GM19023 (cell line): ENCODE results near the gene CTXN1.
A peak's percentile ranks its signal among the peaks of the same experiment; 100 is the strongest.
"Not testable (repeated sequence)": the region's sequence is repeated elsewhere in the genome, so short reads cannot be mapped to it uniquely, and the experiment has no call there.

Source experiments
- ATAC-seq: cut with Tn5 transposase; IDR thresholded peaks from one replicate; pipeline ENCODE4 v1.9.1; 2021; ENCODE audit warnings: mild to moderate bottlenecking, moderate library complexity; ENCODE audit not compliant: unreplicated experiment

The CTXN1 gene

GRCh38 chr19:7947939-7948338, 22.0 kb upstream of the CTXN1 start:
- ATAC-seq, result no peak

DNA sequence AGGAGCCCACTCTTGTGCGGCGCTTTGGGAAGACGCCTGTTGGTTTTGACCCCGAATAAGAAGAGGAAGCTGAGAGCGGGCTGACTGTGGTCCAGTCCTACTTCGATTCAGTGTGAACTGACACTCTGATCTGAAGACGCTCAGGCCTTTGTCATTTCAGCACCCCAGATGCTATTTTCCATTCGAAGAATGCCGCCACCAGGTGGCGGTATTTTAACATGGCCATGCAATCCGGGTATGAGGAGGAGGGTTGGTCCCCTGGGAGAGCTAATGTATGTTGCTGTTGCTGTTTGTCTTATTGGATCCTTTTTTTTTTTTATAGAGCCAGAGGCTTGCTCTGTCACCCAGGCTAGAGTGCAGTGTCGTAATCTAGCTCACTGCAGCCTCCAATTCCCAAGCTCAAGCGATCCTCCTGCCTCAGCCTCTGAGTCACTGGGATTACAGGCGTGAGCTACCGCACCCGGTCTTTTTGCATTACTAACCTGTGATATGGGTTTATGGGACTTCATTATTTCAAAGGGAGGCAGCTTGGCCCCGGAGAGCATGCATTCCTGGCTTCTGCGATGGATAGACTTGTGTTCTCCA, 18.3 kb upstream of the CTXN1 start:
- ATAC-seq, result peak; percentile 33

DNA sequence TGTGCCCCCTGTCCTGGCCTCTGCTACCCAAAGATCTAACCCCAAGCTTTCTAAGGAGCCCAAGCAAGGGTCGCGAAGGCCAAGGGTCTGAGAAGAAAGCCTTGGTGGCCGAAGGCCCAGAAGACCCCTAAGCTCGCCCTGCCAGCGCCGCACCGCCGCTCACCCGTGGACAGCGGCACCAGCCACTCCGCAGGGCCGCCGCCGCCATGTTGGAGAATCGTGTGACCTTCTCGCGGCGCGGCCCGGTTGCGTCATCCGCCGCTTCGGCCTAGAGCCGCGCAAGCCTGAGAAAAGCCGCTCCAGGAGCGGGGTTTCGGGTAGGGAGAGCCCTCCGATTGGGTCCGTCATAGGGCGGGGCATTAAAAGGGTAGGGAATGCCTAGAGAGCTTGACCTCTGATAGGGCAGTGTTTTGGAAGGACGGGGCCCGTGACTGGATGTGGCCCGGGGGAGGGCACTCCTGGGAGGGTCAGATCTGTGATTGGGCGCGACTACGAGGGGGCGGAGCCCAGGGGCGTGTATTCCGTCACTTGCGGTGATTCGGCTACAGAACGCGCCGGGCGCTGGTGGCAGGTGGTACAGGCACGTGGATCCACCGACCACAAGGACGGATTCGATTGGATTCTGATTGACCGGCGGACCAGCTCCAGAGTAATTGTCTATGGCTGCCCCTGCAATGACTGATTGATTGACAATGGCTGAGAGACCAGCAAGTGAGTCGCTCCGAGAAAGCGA, 17.7 kb upstream of the CTXN1 start, which contains the start of gene TIMM44:
Gene TIMM44, minus strand, starts transcription at position 223 of the 733 bp plus-strand sequence. Its CDS starts 15 bp downstream, at position 208.
- peak; percentile 96 for ATAC-seq

GRCh38 chr19:7942981-7943443, 17.1 kb upstream of the CTXN1 start:
- no peak for ATAC-seq

DNA sequence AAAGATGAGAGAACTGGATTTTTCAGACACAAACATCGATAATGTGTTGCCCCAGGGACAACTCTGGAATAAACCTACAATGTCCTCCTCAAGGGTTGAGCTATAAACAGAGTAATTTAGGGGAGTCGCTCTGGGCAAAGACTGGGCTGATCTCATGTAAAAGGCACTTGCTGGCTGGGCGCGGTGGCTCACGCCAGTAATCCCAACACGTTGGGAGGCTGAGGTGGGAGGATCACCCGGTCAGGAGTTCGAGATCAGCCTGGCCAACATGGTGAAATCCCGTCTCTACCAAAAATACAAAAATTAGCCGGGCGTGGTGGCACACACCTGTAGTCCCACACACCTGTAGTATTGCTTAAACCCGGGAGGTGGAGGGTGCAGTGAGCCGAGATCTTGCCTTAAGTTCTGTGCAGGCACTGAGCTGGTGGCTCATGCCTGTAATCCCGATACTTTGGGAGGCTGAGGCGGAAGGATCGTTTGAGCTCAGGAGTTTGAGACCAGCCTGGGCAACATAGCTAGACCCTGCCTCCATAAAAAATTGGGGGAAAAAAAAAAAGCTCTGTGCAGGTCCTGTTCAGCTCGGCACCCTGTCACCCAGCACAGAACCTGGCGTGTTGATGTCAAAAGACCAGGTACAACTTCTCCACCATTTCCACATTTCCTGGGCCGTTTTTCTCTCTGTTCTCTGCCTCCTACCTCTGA, 16.1 kb upstream of the CTXN1 start:
- ATAC-seq, result no peak

- no peak for ATAC-seq
These were observed 14.9 kb upstream of the CTXN1 start for GRCh38 chr19:7940841-7941240.

DNA sequence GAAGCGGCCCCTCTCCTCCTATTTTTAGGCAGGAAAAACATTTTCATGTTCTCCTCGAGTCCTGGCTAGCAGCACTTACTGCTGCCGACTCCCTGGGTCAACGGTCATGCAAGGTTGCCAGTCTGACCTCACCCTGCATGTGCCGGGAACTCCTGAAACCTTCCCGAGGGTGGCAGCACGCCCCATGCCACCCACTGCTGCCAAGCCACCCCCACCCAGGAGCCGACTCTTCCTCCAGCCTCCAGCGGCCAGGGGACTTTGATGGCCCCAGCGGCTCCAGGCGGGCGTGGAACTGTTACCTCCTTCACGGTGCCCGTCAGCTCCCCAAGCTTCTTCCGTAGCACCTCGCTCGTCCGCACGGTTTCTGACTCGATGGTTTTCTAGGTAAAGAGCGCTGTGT, 8.8 kb upstream of the CTXN1 start:
- ATAC-seq, result no peak

- no peak for ATAC-seq
These were observed 8.1 kb upstream of the CTXN1 start for GRCh38 chr19:7933828-7934725.

DNA sequence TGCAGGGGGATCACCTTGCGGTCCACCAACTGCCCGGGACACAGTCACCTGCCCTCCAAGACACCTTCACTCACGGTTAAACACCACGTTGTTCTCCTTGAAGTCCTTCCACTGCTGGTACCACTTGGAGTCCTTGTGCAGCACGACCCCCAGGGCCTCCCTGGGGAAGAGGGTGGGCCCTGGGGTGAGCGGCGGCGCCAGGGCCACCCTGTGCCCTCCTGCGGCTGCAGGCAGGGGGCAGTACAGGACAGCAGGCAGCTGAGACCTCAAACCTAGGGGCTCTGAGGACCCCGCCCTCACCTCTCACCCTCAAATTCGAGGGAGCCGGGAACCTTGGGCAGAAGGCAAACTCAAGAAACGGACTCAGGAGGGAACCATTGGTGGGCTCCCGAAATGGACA, 7.5 kb upstream of the CTXN1 start:
- no peak for ATAC-seq

- ATAC-seq, result no peak
These were observed 7.0 kb upstream of the CTXN1 start for GRCh38 chr19:7932930-7933300.

- ATAC-seq, result no peak
These were observed 6.5 kb upstream of the CTXN1 start for GRCh38 chr19:7932276-7932929.

GRCh38 chr19:7931221-7932061, 5.5 kb upstream of the CTXN1 start:
- no peak for ATAC-seq

GRCh38 chr19:7930765-7931164, 4.8 kb upstream of the CTXN1 start:
- ATAC-seq, result no peak

DNA sequence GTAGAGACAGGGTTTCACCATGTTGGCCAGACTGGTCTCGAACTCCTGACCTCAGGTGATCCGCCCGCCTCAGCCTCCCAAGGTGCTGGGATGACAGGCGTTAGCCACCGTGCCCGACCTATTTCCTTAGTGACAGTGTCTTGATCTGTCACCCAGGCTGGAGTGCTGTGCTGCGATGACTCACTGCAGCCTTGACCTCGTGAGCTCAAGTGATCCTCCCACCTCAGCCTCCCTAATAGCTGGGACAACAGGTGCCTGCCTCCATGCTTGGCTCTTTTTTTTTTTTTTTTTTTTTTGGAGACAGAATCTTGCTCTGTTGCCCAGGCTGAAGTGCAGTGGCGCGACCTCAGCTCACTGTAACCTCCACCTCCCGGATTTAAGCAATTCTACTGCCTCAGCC, 4.1 kb upstream of the CTXN1 start:
- ATAC-seq, result not testable (repeated sequence)

- no peak for ATAC-seq
These were observed 3.1 kb upstream of the CTXN1 start for GRCh38 chr19:7928741-7929701.

DNA sequence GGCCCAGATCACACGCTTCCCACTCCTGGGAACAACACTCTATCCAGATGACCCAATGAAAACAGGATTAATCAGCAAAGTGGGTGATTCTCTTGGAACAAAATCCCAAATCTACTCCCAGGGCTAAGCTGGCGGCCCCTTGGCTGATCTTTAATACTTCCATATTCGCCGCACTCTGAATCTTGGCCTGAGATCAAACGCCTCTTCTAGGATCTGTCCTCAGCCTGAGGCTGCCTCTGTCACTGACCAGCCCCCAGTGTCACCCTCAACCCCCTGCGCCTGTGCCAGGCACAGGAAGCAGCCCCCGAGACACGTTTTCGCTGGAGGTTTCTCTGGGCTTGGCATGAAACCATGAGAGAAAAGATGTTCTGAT, 2.4 kb upstream of the CTXN1 start:
- no peak for ATAC-seq

DNA sequence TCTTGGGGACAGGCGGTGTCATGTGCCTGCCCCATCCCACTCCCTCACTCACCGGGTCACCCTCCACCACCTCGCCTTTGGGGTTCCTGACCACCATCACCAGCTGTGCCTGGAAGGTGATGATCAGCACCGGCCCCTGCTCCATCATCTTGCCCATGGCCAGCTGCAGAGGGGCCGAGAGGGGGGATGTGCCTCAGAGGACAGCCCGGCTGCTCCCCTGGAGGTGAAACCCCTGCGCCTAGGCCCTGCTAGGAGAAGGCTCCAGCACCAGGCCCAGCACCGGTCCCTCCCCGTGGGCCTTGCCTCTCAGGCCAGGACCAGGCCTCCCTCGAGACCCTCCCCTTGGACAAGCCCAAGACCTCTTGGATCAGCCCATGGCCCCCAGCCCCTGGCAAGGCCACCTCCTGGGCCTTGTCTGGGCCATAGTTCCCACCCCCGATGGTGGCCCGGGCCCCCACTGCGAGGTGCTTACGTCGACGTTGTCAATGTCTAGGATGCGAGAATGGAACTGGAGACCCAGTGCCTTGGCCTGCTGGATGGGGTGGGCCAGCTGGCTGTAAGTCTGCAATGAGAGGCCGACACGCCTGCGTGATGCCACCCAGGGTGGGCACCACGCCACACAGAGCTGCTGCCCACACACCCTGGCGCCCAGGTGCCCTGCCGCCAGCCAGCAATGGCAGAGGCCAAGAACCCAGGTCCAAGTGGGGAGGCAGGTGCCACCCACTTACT, 1.8 kb upstream of the CTXN1 start:
- ATAC-seq, result no peak
